ENCODE results near the gene MGME1.

DNA sequence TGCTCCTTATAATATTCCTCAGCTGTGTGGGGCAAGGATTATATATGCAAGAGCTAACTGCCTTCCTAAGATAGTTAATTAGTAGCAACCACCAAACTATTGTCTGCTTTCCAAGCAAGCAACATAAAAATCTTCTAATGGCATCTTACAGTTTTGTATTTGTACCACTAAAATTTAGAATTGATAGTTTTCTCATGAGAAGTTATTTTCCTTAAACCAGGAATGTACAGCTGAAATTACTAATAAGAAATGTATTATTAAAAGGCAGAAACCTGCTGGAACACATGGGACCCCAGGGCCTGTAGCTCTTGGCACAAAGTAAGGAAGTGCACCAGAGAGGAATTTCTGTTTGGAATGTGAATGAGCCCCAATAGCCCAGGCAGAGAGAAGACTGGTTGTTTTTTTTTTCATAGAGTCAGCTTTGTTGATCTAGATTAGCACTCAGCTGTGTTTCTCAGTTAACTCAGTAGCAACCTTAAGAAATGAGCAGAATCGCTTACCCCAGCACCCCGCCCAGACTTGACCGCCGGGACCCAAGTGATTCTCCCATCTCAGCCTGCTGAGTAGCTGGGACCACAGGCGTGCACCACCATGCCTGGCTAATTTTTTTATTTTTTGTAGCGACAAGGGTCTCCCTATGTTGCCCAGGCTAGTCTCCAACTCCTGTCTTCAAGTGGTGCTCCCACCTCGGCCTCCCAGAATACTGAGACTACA lies 2.6 kb downstream of the MGME1 start:
- TF ChIP-seq, protein P1, sequence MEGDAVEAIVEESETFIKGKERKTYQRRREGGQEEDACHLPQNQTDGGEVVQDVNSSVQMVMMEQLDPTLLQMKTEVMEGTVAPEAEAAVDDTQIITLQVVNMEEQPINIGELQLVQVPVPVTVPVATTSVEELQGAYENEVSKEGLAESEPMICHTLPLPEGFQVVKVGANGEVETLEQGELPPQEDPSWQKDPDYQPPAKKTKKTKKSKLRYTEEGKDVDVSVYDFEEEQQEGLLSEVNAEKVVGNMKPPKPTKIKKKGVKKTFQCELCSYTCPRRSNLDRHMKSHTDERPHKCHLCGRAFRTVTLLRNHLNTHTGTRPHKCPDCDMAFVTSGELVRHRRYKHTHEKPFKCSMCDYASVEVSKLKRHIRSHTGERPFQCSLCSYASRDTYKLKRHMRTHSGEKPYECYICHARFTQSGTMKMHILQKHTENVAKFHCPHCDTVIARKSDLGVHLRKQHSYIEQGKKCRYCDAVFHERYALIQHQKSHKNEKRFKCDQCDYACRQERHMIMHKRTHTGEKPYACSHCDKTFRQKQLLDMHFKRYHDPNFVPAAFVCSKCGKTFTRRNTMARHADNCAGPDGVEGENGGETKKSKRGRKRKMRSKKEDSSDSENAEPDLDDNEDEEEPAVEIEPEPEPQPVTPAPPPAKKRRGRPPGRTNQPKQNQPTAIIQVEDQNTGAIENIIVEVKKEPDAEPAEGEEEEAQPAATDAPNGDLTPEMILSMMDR (conservative IDR thresholded peaks at IDR 0.05; ENCODE audit: low read length), result no peak
- TF ChIP-seq EZH2phosphoT487 (IDR thresholded peaks at IDR 0.05; ENCODE audit: borderline replicate concordance), result no peak

Measured in Loucy (cell line).